GM21390 (cell line): ENCODE measurements around the gene CDC42SE2.
A peak's percentile ranks its signal among the peaks of the same experiment; 100 is the strongest.
"Not testable (repeated sequence)": the region's sequence is repeated elsewhere in the genome, so short reads cannot be mapped to it uniquely, and the experiment has no call there.

Experiments
- ATAC-seq: cut with Tn5 transposase; IDR thresholded peaks from one replicate; pipeline ENCODE4 v1.9.1; 2021; ENCODE audit not compliant: unreplicated experiment

Gene CDC42SE2

GRCh38 chr5:131386779-131387178 is 122.9 kb downstream of the CDC42SE2 start:
- ATAC-seq = no peak

- no peak for ATAC-seq
Measured at GRCh38 chr5:131387255-131387654, 123.4 kb downstream of the CDC42SE2 start.

GRCh38 chr5:131389096-131389868 is 125.4 kb downstream of the CDC42SE2 start:
- ATAC-seq = no peak

- ATAC-seq = no peak
Measured at GRCh38 chr5:131389869-131390265, 126.0 kb downstream of the CDC42SE2 start.

- no peak for ATAC-seq
Measured at GRCh38 chr5:131392466-131393095, 128.7 kb downstream of the CDC42SE2 start.

- no peak for ATAC-seq
Measured at GRCh38 chr5:131393498-131393968, 129.7 kb downstream of the CDC42SE2 start.

- peak; percentile 50 for ATAC-seq
Measured at GRCh38 chr5:131394128-131394527, 130.3 kb downstream of the CDC42SE2 start.

GRCh38 chr5:131396015-131396414 is 132.2 kb downstream of the CDC42SE2 start:
- ATAC-seq = peak; percentile 90

- ATAC-seq = no peak
Measured at GRCh38 chr5:131396630-131397273, 132.9 kb downstream of the CDC42SE2 start.

GRCh38 chr5:131399007-131399406 is 135.2 kb downstream of the CDC42SE2 start:
- ATAC-seq = not testable (repeated sequence)

- no peak for ATAC-seq
Measured at GRCh38 chr5:131400585-131400984, 136.7 kb downstream of the CDC42SE2 start.

GRCh38 chr5:131405674-131406073 is 141.8 kb downstream of the CDC42SE2 start:
- ATAC-seq = no peak

GRCh38 chr5:131406076-131406475 is 142.2 kb downstream of the CDC42SE2 start:
- ATAC-seq = no peak

- no peak for ATAC-seq
Measured at GRCh38 chr5:131406975-131407638, 143.3 kb downstream of the CDC42SE2 start.

GRCh38 chr5:131413605-131414559 is 150.0 kb downstream of the CDC42SE2 start:
- ATAC-seq = peak; percentile 56

GRCh38 chr5:131416729-131417128 is 152.9 kb downstream of the CDC42SE2 start:
- ATAC-seq = peak; percentile 79

GRCh38 chr5:131417240-131417869 is 153.5 kb downstream of the CDC42SE2 start:
- ATAC-seq = peak; percentile 40

GRCh38 chr5:131418846-131419245 is 155.0 kb downstream of the CDC42SE2 start:
- no peak for ATAC-seq

GRCh38 chr5:131419877-131420276 is 156.0 kb downstream of the CDC42SE2 start:
- no peak for ATAC-seq

- ATAC-seq = no peak
Measured at GRCh38 chr5:131423056-131423455, 159.2 kb downstream of the CDC42SE2 start.
